Kasumi-1 (cell line): Measurements from ENCODE around the gene CCDC170.
"Not testable (repeated sequence)": the region's sequence is repeated elsewhere in the genome, so short reads cannot be mapped to it uniquely, and the experiment has no call there.

ENCODE experiments used
- DNase-seq, 2 experiments: peaks; one replicate each; lab custom pipeline; 2025; lab: John Stamatoyannopoulos, UW

The CCDC170 gene

GRCh38 chr6:151493161-151493803 lies 535 bp upstream of the CCDC170 start:
- peak in 1 of 2 experiments; percentile 7 for DNase-seq

GRCh38 chr6:151494235-151494935 lies 568 bp downstream of the CCDC170 start:
- no peak for DNase-seq

- no peak for DNase-seq
Observed at GRCh38 chr6:151494936-151495320, 1.1 kb downstream of the CCDC170 start.

DNA sequence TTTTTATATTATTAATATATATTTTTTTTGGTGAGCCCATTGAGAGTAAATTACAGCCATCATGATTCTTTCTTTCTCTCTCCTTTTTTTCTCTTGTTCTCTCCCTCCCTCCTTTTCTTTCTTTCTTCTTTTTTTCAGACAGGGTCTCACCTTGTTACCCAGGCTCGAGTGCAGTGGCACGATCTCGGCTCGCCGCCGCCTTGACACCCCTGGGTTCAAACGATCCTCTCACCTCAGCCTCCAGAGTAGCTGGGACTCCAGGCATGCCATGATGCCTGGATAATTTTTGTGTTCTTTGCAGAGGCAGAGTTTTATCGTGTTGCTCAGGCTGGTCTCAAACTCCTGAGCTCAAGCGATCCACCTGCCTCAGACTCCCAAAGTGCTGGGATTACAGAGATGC lies 1.6 kb downstream of the CCDC170 start:
- no peak for DNase-seq

DNA sequence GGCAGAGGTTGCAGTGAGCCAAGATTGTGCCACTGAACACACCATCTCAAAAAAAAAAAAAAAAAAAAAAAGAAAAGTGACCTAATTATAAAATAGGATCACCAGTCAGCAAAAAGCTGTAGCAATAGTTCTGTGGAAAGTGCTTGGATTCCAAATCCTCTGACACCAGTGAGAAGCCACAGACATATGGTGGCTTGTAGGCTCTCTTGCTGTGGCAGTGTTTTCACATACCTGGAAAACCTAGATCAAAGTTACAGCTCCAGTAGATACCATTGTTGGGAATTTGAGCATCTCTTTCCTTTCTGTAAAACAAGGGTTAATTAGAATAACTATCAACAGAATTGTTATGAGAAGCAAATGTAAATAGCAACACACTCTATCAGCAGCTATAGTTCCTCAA lies 4.1 kb downstream of the CCDC170 start:
- DNase-seq = peak in 1 of 2 experiments; percentile 76

GRCh38 chr6:151498327-151498726 lies 4.5 kb downstream of the CCDC170 start:
- DNase-seq = peak; percentile 76 to 83

GRCh38 chr6:151499551-151499950 lies 5.7 kb downstream of the CCDC170 start:
- DNase-seq = no peak

DNA sequence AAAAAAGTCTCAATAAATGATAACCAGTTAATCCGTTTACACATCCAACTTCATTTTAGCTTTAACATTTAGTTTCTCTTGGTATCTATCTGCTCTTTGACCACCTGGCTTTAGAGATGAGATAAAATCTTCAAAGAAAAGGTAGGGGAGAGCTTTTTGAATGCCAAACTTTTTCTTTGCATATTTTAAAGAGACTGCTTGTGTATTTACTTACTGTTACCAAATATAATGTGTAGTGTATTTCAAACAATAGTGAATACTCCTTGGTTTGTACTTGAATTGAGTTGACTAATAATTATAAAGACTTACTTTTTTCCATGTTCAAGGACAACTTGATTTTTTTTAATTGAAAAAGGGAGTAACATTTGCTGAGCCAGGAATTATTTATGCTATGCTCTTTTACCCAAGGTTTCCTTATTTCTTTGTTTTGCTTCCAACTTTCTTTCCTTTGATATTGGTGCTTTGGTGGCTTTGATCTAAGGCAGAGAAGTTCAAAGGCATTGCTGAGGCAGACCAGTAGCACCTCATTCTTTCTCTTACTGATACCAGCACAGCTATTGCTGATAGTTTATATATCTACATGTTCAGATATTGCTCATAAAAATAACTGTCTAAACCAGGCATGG lies 7.8 kb downstream of the CCDC170 start:
- DNase-seq = no peak

- no peak for DNase-seq
Observed at GRCh38 chr6:151502499-151502898, 8.7 kb downstream of the CCDC170 start.

DNA sequence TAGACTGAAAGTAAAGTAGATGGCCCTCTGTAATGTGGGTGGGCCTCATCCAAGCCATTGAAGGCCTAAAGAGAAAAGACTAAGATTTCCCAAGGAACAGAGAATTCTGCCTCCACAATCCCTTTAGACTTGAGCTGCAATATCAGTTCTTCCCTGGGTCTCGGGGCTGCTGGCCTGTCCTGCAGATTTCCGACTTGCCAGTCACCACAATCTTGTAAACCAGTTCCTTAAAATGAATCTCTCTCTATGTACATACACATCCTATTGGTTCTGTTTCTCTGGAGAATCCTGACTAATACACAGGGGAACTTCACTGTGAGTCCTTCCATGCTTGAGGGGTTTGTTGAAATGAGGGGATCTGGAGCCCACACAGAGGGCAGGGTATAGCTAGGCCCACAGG lies 12.9 kb downstream of the CCDC170 start:
- DNase-seq = no peak

GRCh38 chr6:151509048-151509447 lies 15.2 kb downstream of the CCDC170 start:
- no peak for DNase-seq

DNA sequence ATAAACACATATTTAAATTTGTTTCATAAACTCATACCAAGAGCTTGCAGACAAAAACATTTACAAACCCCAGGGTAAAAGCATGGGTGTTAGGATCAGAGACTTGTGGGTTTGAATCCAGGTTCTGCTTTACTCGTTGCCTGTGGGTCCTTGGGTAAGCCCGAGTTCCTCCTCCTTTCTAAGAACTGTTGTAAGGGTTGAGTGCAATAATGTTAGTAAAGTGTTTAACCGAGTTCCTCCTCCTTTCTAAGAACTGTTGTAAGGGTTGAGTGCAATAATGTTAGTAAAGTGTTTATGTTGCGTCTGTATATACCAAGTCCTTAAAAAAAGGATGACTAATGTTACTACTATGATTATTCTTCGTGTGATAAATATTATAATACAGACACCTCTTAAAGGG lies 18.7 kb downstream of the CCDC170 start:
- DNase-seq = peak in 1 of 2 experiments; percentile 22

- DNase-seq = peak; percentile 19 to 20
Observed at GRCh38 chr6:151514000-151514730, 20.3 kb downstream of the CCDC170 start.

DNA sequence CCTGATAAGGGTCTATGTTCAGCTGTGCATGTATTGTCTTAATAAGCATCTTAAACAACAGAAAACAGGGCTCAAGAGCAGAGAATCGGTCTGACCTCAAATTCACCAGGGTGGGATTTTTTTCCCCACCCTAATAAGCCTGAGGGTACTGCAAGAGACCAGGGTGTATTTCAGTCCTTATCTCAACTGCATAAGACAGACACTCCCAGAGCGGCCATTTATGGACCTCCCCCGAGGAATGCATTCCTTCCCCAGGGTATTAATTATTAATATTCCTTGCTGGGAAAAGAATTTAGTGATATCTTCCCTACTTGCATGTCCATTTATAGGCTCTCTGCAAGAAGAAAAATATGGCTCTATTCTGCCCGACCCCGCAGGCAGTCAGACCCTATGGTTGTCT lies 25.2 kb downstream of the CCDC170 start:
- DNase-seq = not testable (repeated sequence)

DNA sequence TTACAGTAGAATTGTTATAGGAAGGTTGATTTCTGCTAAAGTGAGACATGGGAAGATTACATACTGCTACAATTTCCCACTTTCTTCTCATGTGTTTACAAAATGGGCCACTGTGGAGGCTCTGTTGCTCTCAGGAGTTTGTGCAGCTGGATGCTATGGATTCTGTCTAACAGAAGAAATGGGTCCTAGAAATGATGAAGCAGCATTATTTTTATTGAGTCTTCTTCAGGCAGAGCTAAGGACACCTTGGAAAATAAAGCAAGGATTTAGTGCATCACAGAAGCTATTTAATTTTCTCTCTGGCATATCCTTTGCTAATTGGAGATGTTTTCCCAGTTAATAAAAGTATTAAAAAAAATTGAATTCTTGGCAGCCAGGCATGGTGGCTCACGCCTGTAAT lies 29.2 kb downstream of the CCDC170 start:
- DNase-seq = no peak

- DNase-seq = no peak
Observed at GRCh38 chr6:151524059-151524458, 30.2 kb downstream of the CCDC170 start.

GRCh38 chr6:151534576-151534975 lies 40.8 kb downstream of the CCDC170 start:
- no peak for DNase-seq

DNA sequence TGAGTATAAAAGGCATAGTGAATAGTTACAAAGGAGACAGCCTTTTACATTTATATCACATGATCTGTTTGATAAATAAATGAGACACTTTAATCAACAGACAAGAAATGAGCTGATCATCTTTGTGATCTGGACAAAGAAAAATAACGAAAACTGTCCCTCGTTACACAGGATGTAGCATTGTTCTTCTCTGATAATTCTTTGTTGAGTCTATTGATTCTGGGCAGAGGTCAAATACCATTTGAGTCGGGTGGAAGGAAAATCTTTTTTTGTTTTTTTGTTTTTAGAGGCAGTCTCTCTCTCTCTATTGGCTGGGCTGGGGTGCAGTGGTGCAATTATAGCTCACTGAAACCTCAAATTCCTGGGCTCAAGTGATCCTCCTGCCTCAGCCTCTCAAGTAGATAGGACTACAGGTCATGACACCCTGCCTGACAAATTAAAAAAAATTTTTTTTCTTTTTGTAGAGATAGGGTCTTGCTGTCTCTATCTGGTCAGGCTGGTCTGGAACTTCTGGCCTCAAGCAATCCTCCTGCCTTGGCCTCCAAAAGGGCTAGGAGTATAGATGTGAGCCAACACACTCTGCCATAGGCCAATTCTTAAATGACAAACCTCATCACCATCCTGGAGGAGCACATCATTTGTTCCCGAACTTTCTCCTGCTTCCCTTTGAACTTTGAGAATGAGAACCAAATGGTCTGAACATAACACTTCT lies 41.8 kb downstream of the CCDC170 start:
- no peak for DNase-seq

- DNase-seq = no peak
Observed at GRCh38 chr6:151536188-151536479, 42.3 kb downstream of the CCDC170 start.

GRCh38 chr6:151537556-151537955 lies 43.7 kb downstream of the CCDC170 start:
- no peak for DNase-seq

GRCh38 chr6:151539506-151540268 lies 45.9 kb downstream of the CCDC170 start:
- DNase-seq = no peak
